ENCODE measurements around the gene PDE7B. TPM values are rescaled to one million over a fixed set of nuclear protein-coding genes. Genes with fewer than 3 reads are reported as not detected.
A peak's percentile ranks its signal among the peaks of the same experiment; 100 is the strongest.

Gene PDE7B
- total RNA-seq, 1 donor from 2014 or later = 16.3 TPM

GRCh38 chr6:136169394-136170148, 318.1 kb downstream of the PDE7B start:
- DNase-seq (ENCODE audit: low spot score in 2 of 2) = no peak
- no peak for FAIRE-seq

GRCh38 chr6:136171231-136171630, 319.7 kb downstream of the PDE7B start:
- DNase-seq (ENCODE audit: low spot score in 2 of 2) = no peak
- FAIRE-seq = no peak

- FAIRE-seq (no peak), DNase-seq (ENCODE audit: low spot score in 2 of 2) (no peak)
These were observed 322.3 kb downstream of the PDE7B start for GRCh38 chr6:136173519-136174507.

GRCh38 chr6:136174510-136174909, 323.0 kb downstream of the PDE7B start:
- no peak for FAIRE-seq

GRCh38 chr6:136175873-136176272, 324.4 kb downstream of the PDE7B start:
- FAIRE-seq (peak; percentile 49), DNase-seq (ENCODE audit: low spot score in 2 of 2) (no peak)

More at GRCh38 chr6:136174510-136174909, 323.0 kb downstream of the PDE7B start:
- no peak for DNase-seq (ENCODE audit: low spot score in 2 of 2)

- FAIRE-seq (no peak), DNase-seq (ENCODE audit: low spot score in 2 of 2) (no peak)
These were observed 327.2 kb downstream of the PDE7B start for GRCh38 chr6:136178749-136179148.

GRCh38 chr6:136180704-136181511, 329.4 kb downstream of the PDE7B start:
- DNase-seq (ENCODE audit: low spot score in 2 of 2) (no peak), FAIRE-seq (no peak)

- DNase-seq (ENCODE audit: low spot score in 2 of 2) (no peak), FAIRE-seq (no peak)
These were observed 330.0 kb downstream of the PDE7B start for GRCh38 chr6:136181512-136181833.

GRCh38 chr6:136181861-136182260, 330.4 kb downstream of the PDE7B start:
- no peak for DNase-seq (ENCODE audit: low spot score in 2 of 2)
- FAIRE-seq = no peak

GRCh38 chr6:136184738-136185137, 333.2 kb downstream of the PDE7B start:
- no peak for DNase-seq (ENCODE audit: low spot score in 2 of 2)
- no peak for FAIRE-seq

- no peak for DNase-seq (ENCODE audit: low spot score in 2 of 2)
- FAIRE-seq = no peak
These were observed 334.9 kb downstream of the PDE7B start for GRCh38 chr6:136186363-136186762.

- DNase-seq (ENCODE audit: low spot score in 2 of 2) = no peak
- FAIRE-seq = no peak
These were observed 337.0 kb downstream of the PDE7B start for GRCh38 chr6:136188486-136188885.

GRCh38 chr6:136189104-136189503, 337.6 kb downstream of the PDE7B start:
- FAIRE-seq (no peak), DNase-seq (ENCODE audit: low spot score in 2 of 2) (no peak)

GRCh38 chr6:136191606-136192312, 340.3 kb downstream of the PDE7B start:
- no peak for FAIRE-seq

GRCh38 chr6:136192902-136193301, 341.4 kb downstream of the PDE7B start:
- DNase-seq (ENCODE audit: low spot score in 2 of 2) = no peak

More at GRCh38 chr6:136191606-136192312, 340.3 kb downstream of the PDE7B start:
- DNase-seq (ENCODE audit: low spot score in 2 of 2) = no peak

GRCh38 chr6:136201732-136202131, 350.2 kb downstream of the PDE7B start:
- no peak for FAIRE-seq
- DNase-seq (ENCODE audit: low spot score in 2 of 2) = no peak

More at GRCh38 chr6:136192902-136193301, 341.4 kb downstream of the PDE7B start:
- no peak for FAIRE-seq

GRCh38 chr6:136208783-136209182, 357.3 kb downstream of the PDE7B start:
- no peak for DNase-seq (ENCODE audit: low spot score in 2 of 2)
- FAIRE-seq = no peak

- FAIRE-seq (no peak), DNase-seq (ENCODE audit: low spot score in 2 of 2) (no peak)
These were observed 358.0 kb downstream of the PDE7B start for GRCh38 chr6:136209496-136209895.

GRCh38 chr6:136210398-136211165, 359.1 kb downstream of the PDE7B start:
- FAIRE-seq (no peak), DNase-seq (ENCODE audit: low spot score in 2 of 2) (no peak)
